Esophagus muscularis mucosa (tissue), 4 donors: ENCODE results near the gene SH3RF3. TPM values are rescaled to one million over a fixed set of nuclear protein-coding genes. Genes with fewer than 3 reads are reported as not detected.

Experiments
- DNase-seq: peaks from one replicate; pipeline ENCODE4 v3.0.0-alpha.2; 2017; ENCODE audit errors: extremely low spot score
- H3K27ac ChIP-seq, 4 donors: fragments of 200-600 bp; sonication (generic); replicated peaks in 1 of 4; 1 replicate in 3 of 4; 2 replicates in 1 of 4; pipeline ENCODE4 v1.5.1; 2016 to 2019; ENCODE audit warnings: mild to moderate bottlenecking in 1 of 4
- H3K27me3 ChIP-seq, 4 donors: fragments of 200-600 bp; sonication (generic); one replicate each; pipeline versions ENCODE4 v1.5.1 to v1.6.0; 2016 to 2019
- H3K36me3 ChIP-seq, 4 donors: fragments of 200-600 bp; sonication (generic); one replicate each; pipeline ENCODE4 v1.5.1; 2016 to 2019
- H3K4me1 ChIP-seq, 4 donors: fragments of 200-600 bp; sonication (generic); one replicate each; pipeline ENCODE4 v1.5.1; 2016 to 2019
- H3K4me3 ChIP-seq, 4 donors: fragments of 200-600 bp; sonication (generic); 1 replicate in 2 of 4; 2 replicates in 2 of 4; pipeline ENCODE4 v1.5.1; 2016 to 2019; ENCODE audit warnings: mild to moderate bottlenecking in 4 of 4, moderate library complexity in 1 of 4
- H3K9me3 ChIP-seq, 4 donors: fragments of 200-600 bp; sonication (generic); 1 replicate in 3 of 4; 2 replicates in 1 of 4; pipeline ENCODE4 v1.5.1; 2016 to 2019
- EP300 ChIP-seq: sonication (generic); formaldehyde crosslinking; IDR thresholded peaks from one replicate; pipeline ENCODE4 v1.6.1; 2017; ENCODE audit warnings: antibody characterized with exemption
- POLR2A ChIP-seq: fragments of 450-650 bp; IDR thresholded peaks from one replicate; pipeline ENCODE4 v1.6.1; 2017; ENCODE audit warnings: antibody characterized with exemption, moderate library complexity, mild to moderate bottlenecking, low read depth
- POLR2AphosphoS5 ChIP-seq, 2 donors: sonication (generic); formaldehyde crosslinking; IDR thresholded peaks; one replicate each; pipeline ENCODE4 v1.6.1; 2017; ENCODE audit warnings: antibody characterized with exemption in 2 of 2
- WGBS: methylation state at CpG from one replicate; pipeline ENCODE4 v1.1.5; 2018; 5-methylcytosine and 5-hydroxymethylcytosine counted together
- intact Hi-C: fragments of 100-400 bp; cut with DNase I; formaldehyde crosslinking; loops from one replicate; pipeline ENCODE4 v1.15.1; 2023
- total RNA-seq, 4 donors: library from RNA; depleted of rRNA; stranded (reverse); fragments of >200 nt; gene quantifications; one replicate each; pipeline versions ENCODE4 v1.1.0 to v1.2.1, GENCODE V29; 2016
- TF ChIP-seq, protein P1 (sequence below), 3 experiments: fragments of 200-600 bp in 2 of 3; fragments of 450-650 bp in 1 of 3; sonication (generic) in 2 of 3; IDR thresholded peaks; one replicate each; pipeline ENCODE4 v1.5.1; 2017 to 2019; ENCODE audit warnings: antibody characterized with exemption in 3 of 3, mild to moderate bottlenecking in 2 of 3, moderate library complexity in 1 of 3

SH3RF3 gene
- total RNA-seq, 4 donors from 2014 or later: 6.3 to 17.5 (median 11.3) TPM

DNA sequence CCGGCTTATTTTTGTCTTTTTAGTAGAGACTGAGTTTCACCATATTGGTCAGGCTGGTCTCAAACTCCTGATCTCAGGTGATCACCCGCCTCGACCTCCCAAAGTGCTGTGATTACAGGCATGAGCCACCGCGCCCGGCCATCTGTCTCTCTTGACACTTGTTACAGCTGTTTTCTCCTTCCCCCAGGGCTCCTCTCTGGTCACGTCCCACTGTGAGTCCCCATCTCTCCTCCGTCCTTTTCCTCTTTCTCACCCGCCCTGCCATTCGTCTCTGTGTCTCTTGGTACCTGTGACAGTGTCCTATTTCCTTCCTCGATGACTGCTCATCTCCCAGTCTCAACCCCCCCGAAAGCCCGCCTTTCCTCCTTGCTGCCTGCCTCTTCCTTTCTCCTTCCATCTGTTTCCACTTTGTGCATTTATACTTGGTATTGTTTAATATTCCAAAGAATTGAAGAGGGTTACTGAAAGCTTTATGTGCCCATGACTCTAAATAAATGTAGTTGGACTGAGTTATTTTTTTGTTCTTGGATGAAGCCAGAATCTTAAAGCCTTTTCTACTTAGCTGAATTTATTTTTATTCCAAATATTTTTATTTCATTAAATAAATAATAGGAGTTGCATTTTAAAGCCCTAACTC, 241.5 kb downstream of the SH3RF3 start:
- TF ChIP-seq EP300: no peak
- TF ChIP-seq, protein P1, sequence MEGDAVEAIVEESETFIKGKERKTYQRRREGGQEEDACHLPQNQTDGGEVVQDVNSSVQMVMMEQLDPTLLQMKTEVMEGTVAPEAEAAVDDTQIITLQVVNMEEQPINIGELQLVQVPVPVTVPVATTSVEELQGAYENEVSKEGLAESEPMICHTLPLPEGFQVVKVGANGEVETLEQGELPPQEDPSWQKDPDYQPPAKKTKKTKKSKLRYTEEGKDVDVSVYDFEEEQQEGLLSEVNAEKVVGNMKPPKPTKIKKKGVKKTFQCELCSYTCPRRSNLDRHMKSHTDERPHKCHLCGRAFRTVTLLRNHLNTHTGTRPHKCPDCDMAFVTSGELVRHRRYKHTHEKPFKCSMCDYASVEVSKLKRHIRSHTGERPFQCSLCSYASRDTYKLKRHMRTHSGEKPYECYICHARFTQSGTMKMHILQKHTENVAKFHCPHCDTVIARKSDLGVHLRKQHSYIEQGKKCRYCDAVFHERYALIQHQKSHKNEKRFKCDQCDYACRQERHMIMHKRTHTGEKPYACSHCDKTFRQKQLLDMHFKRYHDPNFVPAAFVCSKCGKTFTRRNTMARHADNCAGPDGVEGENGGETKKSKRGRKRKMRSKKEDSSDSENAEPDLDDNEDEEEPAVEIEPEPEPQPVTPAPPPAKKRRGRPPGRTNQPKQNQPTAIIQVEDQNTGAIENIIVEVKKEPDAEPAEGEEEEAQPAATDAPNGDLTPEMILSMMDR (IDR thresholded peaks at IDR 0.05): no peak
- no peak for TF ChIP-seq POLR2A
- no peak for TF ChIP-seq POLR2AphosphoS5 (IDR thresholded peaks at IDR 0.05)

DNA sequence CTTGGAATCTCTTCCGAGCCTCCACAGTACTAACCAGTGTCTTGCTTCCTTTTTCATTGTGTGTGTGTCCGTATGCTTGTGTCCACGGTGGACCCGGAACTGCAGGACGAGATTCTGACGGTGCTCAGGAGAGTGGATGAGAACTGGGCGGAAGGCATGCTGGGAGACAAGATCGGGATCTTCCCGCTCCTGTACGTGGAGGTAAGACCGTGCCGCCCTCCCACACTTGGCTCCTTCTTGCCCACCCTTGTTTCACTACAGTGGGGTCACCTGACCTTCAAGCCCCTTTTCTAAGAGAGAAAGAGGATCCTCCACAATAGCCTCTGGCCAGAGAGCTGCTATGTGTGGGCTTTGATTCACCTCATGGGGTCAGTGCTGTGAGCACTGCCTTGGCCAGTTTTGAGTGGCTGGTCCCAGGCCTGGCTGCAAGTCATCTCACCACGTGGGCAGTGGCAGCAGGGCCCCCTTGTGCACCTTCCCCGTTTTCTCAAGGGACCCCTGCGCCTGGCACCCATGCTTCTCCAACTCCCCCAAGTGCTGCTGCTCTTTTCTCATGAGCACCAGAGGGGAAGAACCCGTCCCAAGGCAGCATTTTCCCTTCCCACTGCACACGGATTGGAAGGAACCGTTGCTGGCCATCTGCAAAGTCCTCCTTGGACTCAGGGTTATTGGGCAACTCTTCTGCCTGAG, 242.6 kb downstream of the SH3RF3 start:
- DNase-seq: no peak
- no peak overlapping the region for H3K27ac ChIP-seq
- H3K27me3 ChIP-seq: no peaks in the 10 kb centered on the region
- H3K4me3 ChIP-seq: no peak overlapping the region
- 94% methylated on average over 17 of the region's 18 CpGs for WGBS
- H3K36me3 ChIP-seq: peaks cover 0 to 31% (median 8%) of the 10 kb centered on the region in 4 donors
- no peaks in the 10 kb centered on the region for H3K9me3 ChIP-seq
- TF ChIP-seq EP300 (no peak), POLR2AphosphoS5 (IDR thresholded peaks at IDR 0.05) (no peak), POLR2A (no peak)
- TF ChIP-seq, protein P1 (IDR thresholded peaks at IDR 0.05): no peak
- H3K4me1 ChIP-seq: peaks cover 5 to 8% (median 7%) of the 10 kb centered on the region in 4 donors
- intact Hi-C loops: no loop called here

More for the DNA sequence above, 241.5 kb downstream of the SH3RF3 start:
- 92% methylated on average over 13 of the region's 13 CpGs for WGBS
- H3K27ac ChIP-seq: no peak overlapping the region
- peaks cover 0 to 31% (median 8%) of the 10 kb centered on the region in 4 donors for H3K36me3 ChIP-seq
- no peak overlapping the region for H3K4me3 ChIP-seq
- H3K27me3 ChIP-seq: no peaks in the 10 kb centered on the region
- intact Hi-C loops: no loop called here
- peaks cover 2 to 8% (median 6%) of the 10 kb centered on the region in 4 donors for H3K4me1 ChIP-seq
- no peak for DNase-seq
- H3K9me3 ChIP-seq: no peaks in the 10 kb centered on the region

DNA sequence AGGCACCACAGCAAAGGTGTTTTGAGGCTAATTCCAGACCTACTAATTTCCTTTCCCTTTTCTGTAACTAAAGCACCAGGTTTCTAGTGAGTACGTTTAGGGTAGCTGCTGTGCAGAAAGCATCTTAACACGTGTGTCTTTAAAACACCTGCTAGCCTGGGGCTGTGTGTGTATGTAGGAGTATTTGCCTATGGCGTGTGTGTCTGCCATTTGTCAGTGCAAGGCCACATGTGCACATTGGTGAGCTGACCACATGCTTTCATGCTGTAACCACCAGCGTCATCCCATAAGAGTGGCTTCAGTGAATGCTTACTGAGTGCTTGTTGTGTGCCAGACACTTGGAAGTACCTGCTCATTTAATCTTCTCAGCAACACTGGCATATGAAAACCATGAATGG, 243.2 kb downstream of the SH3RF3 start:
- Histone ChIP-seq H3K36me3 (peaks cover 0 to 31% (median 8%) of the 10 kb centered on the region in 4 donors), H3K4me3 (no peak overlapping the region), H3K27me3 (no peaks in the 10 kb centered on the region), H3K4me1 (peaks cover 5 to 8% (median 7%) of the 10 kb centered on the region in 4 donors), H3K27ac (no peak overlapping the region), H3K9me3 (no peaks in the 10 kb centered on the region)
- DNase-seq: no peak
- intact Hi-C loops: no loop called here
- 96% methylated on average over 3 of the region's 4 CpGs for WGBS
- TF ChIP-seq POLR2A: no peak
- no peak for TF ChIP-seq POLR2AphosphoS5 (IDR thresholded peaks at IDR 0.05)
- TF ChIP-seq, protein P1 (IDR thresholded peaks at IDR 0.05): no peak
- no peak for TF ChIP-seq EP300

DNA sequence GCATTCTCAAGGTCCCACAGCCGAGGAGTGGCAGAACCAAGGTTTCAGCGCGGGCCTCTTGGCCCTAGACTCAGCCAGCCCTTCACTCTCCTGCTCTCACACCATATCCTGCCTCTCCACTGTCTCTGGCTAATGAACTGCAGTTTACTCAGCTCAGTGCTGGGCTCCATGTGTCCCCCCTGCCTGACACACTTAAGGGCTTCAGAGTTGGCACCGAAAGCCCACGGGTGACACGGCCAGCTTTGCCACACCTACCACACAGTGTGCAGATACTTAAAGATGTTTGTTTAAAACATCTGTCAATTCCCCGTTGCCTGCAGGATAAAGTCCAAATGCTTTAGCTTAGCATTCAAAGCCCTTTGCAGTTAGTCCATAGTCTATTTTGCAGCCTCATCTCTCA, 243.6 kb downstream of the SH3RF3 start:
- TF ChIP-seq EP300 (no peak), POLR2AphosphoS5 (IDR thresholded peaks at IDR 0.05) (no peak)
- TF ChIP-seq, protein P1 (IDR thresholded peaks at IDR 0.05): no peak
- H3K4me3 ChIP-seq: no peak overlapping the region
- DNase-seq: no peak
- H3K4me1 ChIP-seq: peaks cover 3 to 8% (median 6%) of the 10 kb centered on the region in 4 donors
- H3K36me3 ChIP-seq: peaks cover 0 to 31% (median 8%) of the 10 kb centered on the region in 4 donors
- intact Hi-C loops: no loop called here
- no peak overlapping the region for H3K27ac ChIP-seq
- 58% methylated on average over 4 of the region's 7 CpGs for WGBS
- no peaks in the 10 kb centered on the region for H3K9me3 ChIP-seq
- no peaks in the 10 kb centered on the region for H3K27me3 ChIP-seq
